ENCODE measurements around the gene PDE3A.

PDE3A gene

DNA sequence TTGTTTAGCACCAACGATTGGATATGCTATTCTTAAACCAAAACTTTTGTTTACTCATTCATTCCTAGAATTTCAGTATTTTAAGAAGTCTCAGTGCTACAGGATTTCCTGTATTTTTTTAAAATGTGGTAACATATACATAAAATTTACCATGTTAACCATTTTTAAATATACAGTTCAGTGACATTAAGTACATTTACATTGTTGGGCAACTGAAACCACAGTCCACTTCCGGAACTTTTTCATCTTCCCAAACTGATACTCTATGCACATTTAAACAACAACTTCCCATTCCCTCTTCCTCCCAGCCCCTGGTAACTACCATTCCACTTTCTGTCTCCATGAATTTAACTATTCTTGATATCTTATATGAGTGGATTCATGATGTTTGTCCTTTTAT, 30.3 kb downstream of the PDE3A start:
- H3F3A ChIP-seq (ENCODE audit: insufficient read depth, low read length), result no peaks in the 10 kb centered on the region
- H3K79me2 ChIP-seq (ENCODE audit: low read length), result no peaks in the 10 kb centered on the region
- H4K20me1 ChIP-seq (ENCODE audit: insufficient read depth, low read length), result no peaks in the 10 kb centered on the region
- H3K9ac ChIP-seq (ENCODE audit: low read length), result no peak overlapping the region
- no peak overlapping the region for H3K27ac ChIP-seq (ENCODE audit: low read length)
- H2AFZ ChIP-seq (ENCODE audit: low read length), result no peak overlapping the region
- no peak overlapping the region for H3K4me3 ChIP-seq (ENCODE audit: low read length)
- H3K4me1 ChIP-seq (ENCODE audit: low read length), result no peaks in the 10 kb centered on the region
- no peak overlapping the region for H3K4me2 ChIP-seq (ENCODE audit: low read depth, low read length)
- H3K9me2 ChIP-seq (replicated peaks; ENCODE audit: insufficient read depth, low read length), result no peaks in the 10 kb centered on the region
- H3K27me3 ChIP-seq (replicated peaks; ENCODE audit: insufficient read depth, low read length), result no peaks in the 10 kb centered on the region
- no peaks in the 10 kb centered on the region for H3K9me3 ChIP-seq (replicated peaks; ENCODE audit: insufficient read depth, low read length)
- H3K36me3 ChIP-seq (replicated peaks; ENCODE audit: insufficient read depth, low read length), result no peaks in the 10 kb centered on the region
- TF ChIP-seq EZH2 (optimal IDR thresholded peaks at IDR 0.05; ENCODE audit: low read depth, low read length), result no peak
- TF ChIP-seq EZH2phosphoT487 (IDR thresholded peaks at IDR 0.05; ENCODE audit: low read length), result no peak
- TF ChIP-seq CTCF (IDR thresholded peaks at IDR 0.05; ENCODE audit: low read length), result no peak
- no peak for DNase-seq

DNA sequence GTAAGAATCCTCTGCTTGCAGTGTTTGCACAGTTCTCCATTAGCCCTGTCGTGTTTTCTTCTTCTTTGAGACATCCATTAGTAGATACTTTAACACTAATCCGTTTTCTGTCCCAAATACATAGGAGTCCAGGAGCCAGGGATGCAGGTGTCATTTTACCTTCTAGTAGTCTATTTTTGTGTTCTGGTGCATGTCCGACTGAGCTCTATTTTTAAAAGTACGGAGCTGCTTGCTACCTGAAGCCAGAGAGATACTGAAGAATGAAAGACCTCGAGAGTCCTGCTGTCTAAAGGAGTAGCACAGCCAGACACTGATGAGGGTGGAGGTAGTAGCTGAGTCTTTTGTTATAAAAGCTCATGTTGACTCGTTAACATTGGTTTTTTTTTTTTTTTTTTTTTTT, 31.7 kb downstream of the PDE3A start:
- no peak for TF ChIP-seq CTCF (IDR thresholded peaks at IDR 0.05; ENCODE audit: low read length)
- no peak for TF ChIP-seq EZH2phosphoT487 (IDR thresholded peaks at IDR 0.05; ENCODE audit: low read length)
- TF ChIP-seq EZH2 (optimal IDR thresholded peaks at IDR 0.05; ENCODE audit: low read depth, low read length), result no peak
- H3K79me2 ChIP-seq (ENCODE audit: low read length), result no peaks in the 10 kb centered on the region
- no peaks in the 10 kb centered on the region for H3F3A ChIP-seq (ENCODE audit: insufficient read depth, low read length)
- no peak overlapping the region for H3K27ac ChIP-seq (ENCODE audit: low read length)
- H3K9ac ChIP-seq (ENCODE audit: low read length), result no peak overlapping the region
- H3K9me2 ChIP-seq (replicated peaks; ENCODE audit: insufficient read depth, low read length), result no peaks in the 10 kb centered on the region
- H4K20me1 ChIP-seq (ENCODE audit: insufficient read depth, low read length), result no peaks in the 10 kb centered on the region
- no peaks in the 10 kb centered on the region for H3K9me3 ChIP-seq (replicated peaks; ENCODE audit: insufficient read depth, low read length)
- H3K4me2 ChIP-seq (ENCODE audit: low read depth, low read length), result no peak overlapping the region
- no peak overlapping the region for H3K4me3 ChIP-seq (ENCODE audit: low read length)
- no peaks in the 10 kb centered on the region for H3K27me3 ChIP-seq (replicated peaks; ENCODE audit: insufficient read depth, low read length)
- no peak overlapping the region for H2AFZ ChIP-seq (ENCODE audit: low read length)
- H3K4me1 ChIP-seq (ENCODE audit: low read length), result no peaks in the 10 kb centered on the region
- no peaks in the 10 kb centered on the region for H3K36me3 ChIP-seq (replicated peaks; ENCODE audit: insufficient read depth, low read length)
- no peak for DNase-seq

DNA sequence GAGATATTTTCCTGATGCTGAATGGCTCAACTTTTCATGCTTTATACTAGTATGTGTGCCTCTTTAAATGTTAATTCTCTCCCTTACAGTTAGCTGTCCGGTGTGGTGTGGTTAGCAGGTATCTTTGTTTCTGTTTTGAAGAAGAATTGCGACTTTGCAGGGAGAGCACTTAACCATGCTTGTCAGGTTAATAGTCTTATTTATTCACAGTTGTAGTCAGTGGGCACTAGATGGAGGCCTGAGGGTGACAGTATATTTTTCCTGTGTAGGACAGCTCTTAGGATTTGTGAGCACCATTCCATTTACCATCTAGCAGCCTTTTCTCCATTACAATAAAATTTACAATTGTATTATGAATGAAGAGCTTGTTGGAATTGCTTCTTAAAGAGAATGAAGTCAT, 34.9 kb downstream of the PDE3A start:
- H3K9me2 ChIP-seq (replicated peaks; ENCODE audit: insufficient read depth, low read length), result no peaks in the 10 kb centered on the region
- no peaks in the 10 kb centered on the region for H3K27me3 ChIP-seq (replicated peaks; ENCODE audit: insufficient read depth, low read length)
- no peak overlapping the region for H2AFZ ChIP-seq (ENCODE audit: low read length)
- DNase-seq, result no peak
- no peak overlapping the region for H3K27ac ChIP-seq (ENCODE audit: low read length)
- H3K9me3 ChIP-seq (replicated peaks; ENCODE audit: insufficient read depth, low read length), result no peaks in the 10 kb centered on the region
- no peaks in the 10 kb centered on the region for H3K4me1 ChIP-seq (ENCODE audit: low read length)
- H3K79me2 ChIP-seq (ENCODE audit: low read length), result no peaks in the 10 kb centered on the region
- no peak overlapping the region for H3K4me2 ChIP-seq (ENCODE audit: low read depth, low read length)
- no peaks in the 10 kb centered on the region for H3F3A ChIP-seq (ENCODE audit: insufficient read depth, low read length)
- H4K20me1 ChIP-seq (ENCODE audit: insufficient read depth, low read length), result no peaks in the 10 kb centered on the region
- no peaks in the 10 kb centered on the region for H3K36me3 ChIP-seq (replicated peaks; ENCODE audit: insufficient read depth, low read length)
- H3K9ac ChIP-seq (ENCODE audit: low read length), result no peak overlapping the region
- no peak for TF ChIP-seq EZH2phosphoT487 (IDR thresholded peaks at IDR 0.05; ENCODE audit: low read length)
- H3K4me3 ChIP-seq (ENCODE audit: low read length), result no peak overlapping the region

DNA sequence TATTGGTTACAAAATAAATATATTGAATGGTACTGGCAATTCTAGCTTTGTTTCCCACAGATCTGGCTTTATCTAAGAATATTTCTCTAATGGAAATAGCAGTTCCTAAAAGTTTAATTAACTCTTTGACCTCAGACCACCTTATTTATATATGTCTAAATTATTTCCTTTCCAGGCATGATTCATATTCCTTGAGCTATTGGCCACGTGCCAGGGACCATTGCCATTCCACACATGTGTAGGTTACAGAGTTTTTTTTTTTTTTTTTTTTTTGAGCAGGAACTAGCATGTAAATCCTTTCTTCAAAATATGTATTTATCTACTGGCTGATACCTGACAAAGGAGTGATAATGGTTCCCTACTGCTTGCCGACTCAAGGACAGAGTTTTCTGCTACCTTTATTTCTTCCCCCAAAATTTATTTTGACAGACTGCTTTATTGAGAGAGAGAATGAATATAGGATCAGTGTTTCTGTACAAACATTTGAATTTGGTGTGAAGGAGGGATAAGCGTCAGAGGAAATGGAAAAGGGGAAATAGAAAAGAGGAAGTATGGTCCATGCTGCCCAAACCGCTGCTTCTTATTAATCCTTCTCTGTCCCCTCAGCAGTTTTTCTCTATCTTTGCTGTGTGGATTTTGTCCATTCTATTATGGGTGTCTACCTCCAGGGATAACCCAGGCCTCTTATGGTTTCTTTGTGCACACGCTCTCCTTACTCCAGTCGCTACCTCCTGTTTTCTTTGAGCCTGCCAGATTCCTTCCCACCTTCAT, 36.4 kb downstream of the PDE3A start:
- Histone ChIP-seq H3K9me3 (replicated peaks; ENCODE audit: insufficient read depth, low read length) (no peaks in the 10 kb centered on the region), H3F3A (ENCODE audit: insufficient read depth, low read length) (no peaks in the 10 kb centered on the region), H3K27me3 (replicated peaks; ENCODE audit: insufficient read depth, low read length) (no peaks in the 10 kb centered on the region), H3K9ac (ENCODE audit: low read length) (no peak overlapping the region), H3K9me2 (replicated peaks; ENCODE audit: insufficient read depth, low read length) (no peaks in the 10 kb centered on the region), H2AFZ (ENCODE audit: low read length) (no peak overlapping the region), H3K79me2 (ENCODE audit: low read length) (no peaks in the 10 kb centered on the region), H3K4me1 (ENCODE audit: low read length) (no peaks in the 10 kb centered on the region), H3K27ac (ENCODE audit: low read length) (no peak overlapping the region), H3K4me3 (ENCODE audit: low read length) (no peak overlapping the region), H3K4me2 (ENCODE audit: low read depth, low read length) (no peak overlapping the region), H4K20me1 (ENCODE audit: insufficient read depth, low read length) (no peaks in the 10 kb centered on the region), H3K36me3 (replicated peaks; ENCODE audit: insufficient read depth, low read length) (no peaks in the 10 kb centered on the region)
- DNase-seq, result no peak
- no peak for TF ChIP-seq CTCF (IDR thresholded peaks at IDR 0.05; ENCODE audit: low read length)
- no peak for TF ChIP-seq EZH2phosphoT487 (IDR thresholded peaks at IDR 0.05; ENCODE audit: low read length)
- no peak for TF ChIP-seq EZH2 (optimal IDR thresholded peaks at IDR 0.05; ENCODE audit: low read depth, low read length)
